ENCODE results near the gene KCTD17.

KCTD17 gene

GRCh38 chr22:37012262-37012904 lies 39.2 kb upstream of the KCTD17 start:
- no peaks in the 10 kb centered on the region for H3K4me1 ChIP-seq (ENCODE audit: insufficient read depth, low read length, severe bottlenecking)
- no peaks in the 10 kb centered on the region for H3K9me3 ChIP-seq (ENCODE audit: low read length)
- no peaks in the 10 kb centered on the region for H3K36me3 ChIP-seq (ENCODE audit: insufficient read depth, low read length)
- H3K4me2 ChIP-seq (ENCODE audit: low read length) = no peak overlapping the region
- H3K79me2 ChIP-seq (ENCODE audit: insufficient read depth, low read length) = no peaks in the 10 kb centered on the region
- no peaks in the 10 kb centered on the region for H4K20me1 ChIP-seq (ENCODE audit: insufficient read depth, low read length)
- H3F3A ChIP-seq (ENCODE audit: insufficient read depth, low read length) = no peaks in the 10 kb centered on the region
- H3K9ac ChIP-seq (ENCODE audit: low read length) = no peak overlapping the region
- H2AFZ ChIP-seq (ENCODE audit: low read length) = no peak overlapping the region
- no peaks in the 10 kb centered on the region for H3K9me2 ChIP-seq (ENCODE audit: low read depth, low read length)
- TF ChIP-seq, protein P1, sequence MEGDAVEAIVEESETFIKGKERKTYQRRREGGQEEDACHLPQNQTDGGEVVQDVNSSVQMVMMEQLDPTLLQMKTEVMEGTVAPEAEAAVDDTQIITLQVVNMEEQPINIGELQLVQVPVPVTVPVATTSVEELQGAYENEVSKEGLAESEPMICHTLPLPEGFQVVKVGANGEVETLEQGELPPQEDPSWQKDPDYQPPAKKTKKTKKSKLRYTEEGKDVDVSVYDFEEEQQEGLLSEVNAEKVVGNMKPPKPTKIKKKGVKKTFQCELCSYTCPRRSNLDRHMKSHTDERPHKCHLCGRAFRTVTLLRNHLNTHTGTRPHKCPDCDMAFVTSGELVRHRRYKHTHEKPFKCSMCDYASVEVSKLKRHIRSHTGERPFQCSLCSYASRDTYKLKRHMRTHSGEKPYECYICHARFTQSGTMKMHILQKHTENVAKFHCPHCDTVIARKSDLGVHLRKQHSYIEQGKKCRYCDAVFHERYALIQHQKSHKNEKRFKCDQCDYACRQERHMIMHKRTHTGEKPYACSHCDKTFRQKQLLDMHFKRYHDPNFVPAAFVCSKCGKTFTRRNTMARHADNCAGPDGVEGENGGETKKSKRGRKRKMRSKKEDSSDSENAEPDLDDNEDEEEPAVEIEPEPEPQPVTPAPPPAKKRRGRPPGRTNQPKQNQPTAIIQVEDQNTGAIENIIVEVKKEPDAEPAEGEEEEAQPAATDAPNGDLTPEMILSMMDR (IDR thresholded peaks at IDR 0.05; ENCODE audit: low read length) = no peak
- TF ChIP-seq EZH2 (IDR thresholded peaks at IDR 0.05; ENCODE audit: borderline replicate concordance, low read length) = no peak
- H3K27ac ChIP-seq (ENCODE audit: low read depth, low read length, poor library complexity, severe bottlenecking) = no peak overlapping the region
- no peaks in the 10 kb centered on the region for H3K27me3 ChIP-seq (ENCODE audit: insufficient read depth, low read length)
- no peak overlapping the region for H3K4me3 ChIP-seq (ENCODE audit: low read depth, low read length, poor library complexity, severe bottlenecking)

DNA sequence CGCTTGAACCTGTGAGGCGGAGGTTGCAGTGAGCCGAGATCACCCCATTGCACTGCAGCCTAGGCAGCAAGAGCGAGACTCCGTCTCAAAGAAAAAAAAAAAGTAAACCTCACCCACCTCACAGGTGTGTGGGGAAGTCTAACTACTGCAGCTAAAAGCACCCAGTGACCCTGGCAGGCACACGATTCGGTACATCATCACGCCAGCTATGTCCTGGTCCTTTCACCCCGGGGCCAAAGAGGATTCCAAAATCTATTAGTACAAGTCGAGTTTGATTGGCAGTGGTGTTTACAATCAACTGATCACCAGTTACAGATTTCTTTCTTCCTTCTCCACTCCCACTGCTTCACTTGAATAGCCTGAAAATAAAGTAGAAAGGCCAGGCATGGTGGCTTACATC lies 38.6 kb upstream of the KCTD17 start:
- H3K4me1 ChIP-seq (ENCODE audit: insufficient read depth, low read length, severe bottlenecking) = no peaks in the 10 kb centered on the region
- no peak overlapping the region for H3K4me3 ChIP-seq (ENCODE audit: low read depth, low read length, poor library complexity, severe bottlenecking)
- no peaks in the 10 kb centered on the region for H3K9me2 ChIP-seq (ENCODE audit: low read depth, low read length)
- H3F3A ChIP-seq (ENCODE audit: insufficient read depth, low read length) = no peaks in the 10 kb centered on the region
- H3K36me3 ChIP-seq (ENCODE audit: insufficient read depth, low read length) = no peaks in the 10 kb centered on the region
- H3K9ac ChIP-seq (ENCODE audit: low read length) = no peak overlapping the region
- H2AFZ ChIP-seq (ENCODE audit: low read length) = no peak overlapping the region
- no peak overlapping the region for H3K27ac ChIP-seq (ENCODE audit: low read depth, low read length, poor library complexity, severe bottlenecking)
- no peak overlapping the region for H3K4me2 ChIP-seq (ENCODE audit: low read length)
- H3K9me3 ChIP-seq (ENCODE audit: low read length) = no peaks in the 10 kb centered on the region
- H3K27me3 ChIP-seq (ENCODE audit: insufficient read depth, low read length) = no peaks in the 10 kb centered on the region
- no peak for TF ChIP-seq EZH2 (IDR thresholded peaks at IDR 0.05; ENCODE audit: borderline replicate concordance, low read length)
- TF ChIP-seq, protein P1 (IDR thresholded peaks at IDR 0.05; ENCODE audit: low read length) = no peak
- H4K20me1 ChIP-seq (ENCODE audit: insufficient read depth, low read length) = no peaks in the 10 kb centered on the region
- H3K79me2 ChIP-seq (ENCODE audit: insufficient read depth, low read length) = no peaks in the 10 kb centered on the region

- H3K4me3 ChIP-seq (ENCODE audit: low read depth, low read length, poor library complexity, severe bottlenecking) = no peak overlapping the region
- no peak overlapping the region for H3K9ac ChIP-seq (ENCODE audit: low read length)
- H3K27ac ChIP-seq (ENCODE audit: low read depth, low read length, poor library complexity, severe bottlenecking) = no peak overlapping the region
- no peaks in the 10 kb centered on the region for H3K36me3 ChIP-seq (ENCODE audit: insufficient read depth, low read length)
- no peaks in the 10 kb centered on the region for H3K27me3 ChIP-seq (ENCODE audit: insufficient read depth, low read length)
- no peaks in the 10 kb centered on the region for H3K4me1 ChIP-seq (ENCODE audit: insufficient read depth, low read length, severe bottlenecking)
- no peak overlapping the region for H2AFZ ChIP-seq (ENCODE audit: low read length)
- no peaks in the 10 kb centered on the region for H4K20me1 ChIP-seq (ENCODE audit: insufficient read depth, low read length)
- no peaks in the 10 kb centered on the region for H3K79me2 ChIP-seq (ENCODE audit: insufficient read depth, low read length)
- H3K9me3 ChIP-seq (ENCODE audit: low read length) = no peaks in the 10 kb centered on the region
- H3K9me2 ChIP-seq (ENCODE audit: low read depth, low read length) = no peaks in the 10 kb centered on the region
- TF ChIP-seq EZH2 (IDR thresholded peaks at IDR 0.05; ENCODE audit: borderline replicate concordance, low read length) = no peak
- TF ChIP-seq, protein P1 (IDR thresholded peaks at IDR 0.05; ENCODE audit: low read length) = no peak
- H3F3A ChIP-seq (ENCODE audit: insufficient read depth, low read length) = no peaks in the 10 kb centered on the region
- no peak overlapping the region for H3K4me2 ChIP-seq (ENCODE audit: low read length)
Observed at GRCh38 chr22:37014415-37014806, 37.1 kb upstream of the KCTD17 start.
